Skeletal muscle tissue (tissue), 4 donors: Measurements from ENCODE around the gene RAI1. TPM values are rescaled to one million over a fixed set of nuclear protein-coding genes. Genes with fewer than 3 reads are reported as not detected.
A peak's percentile ranks its signal among the peaks of the same experiment; 100 is the strongest.
"Not testable (repeated sequence)": the region's sequence is repeated elsewhere in the genome, so short reads cannot be mapped to it uniquely, and the experiment has no call there.

Experiments
- H3K27ac ChIP-seq: one replicate; pipeline ENCODE4 v1.7.0; 2013; ENCODE audit warnings: mild to moderate bottlenecking, low read depth, low read length, inconsistent platforms
- H3K27me3 ChIP-seq, 3 donors: one replicate each; pipeline ENCODE4 v1.7.0; 2013; ENCODE audit warnings: low read length in 3 of 3; ENCODE audit not compliant: control insufficient read depth in 3 of 3, insufficient read depth in 3 of 3
- H3K36me3 ChIP-seq, 3 donors: one replicate each; pipeline ENCODE4 v1.7.0; 2013; ENCODE audit warnings: low read length in 3 of 3; ENCODE audit not compliant: control insufficient read depth in 3 of 3, insufficient read depth in 3 of 3
- H3K4me1 ChIP-seq, 3 donors: one replicate each; pipeline ENCODE4 v1.7.0; 2013; ENCODE audit warnings: low read length in 3 of 3, mild to moderate bottlenecking in 3 of 3; ENCODE audit not compliant: control insufficient read depth in 3 of 3, insufficient read depth in 3 of 3
- H3K4me3 ChIP-seq, 3 donors: one replicate each; pipeline ENCODE4 v1.7.0; 2013; ENCODE audit warnings: low read length in 3 of 3
- H3K9ac ChIP-seq, 3 donors: one replicate each; pipeline ENCODE4 v1.7.0; 2013; ENCODE audit warnings: low read length in 3 of 3, mild to moderate bottlenecking in 3 of 3, moderate library complexity in 2 of 3, low read depth in 1 of 3
- H3K9me3 ChIP-seq, 3 donors: one replicate each; pipeline ENCODE4 v1.7.0; 2013; ENCODE audit warnings: low read length in 3 of 3; ENCODE audit not compliant: control insufficient read depth in 3 of 3
- total RNA-seq: library from RNA; depleted of rRNA; stranded (reverse); fragments of >200 nt; gene quantifications from one replicate; pipeline ENCODE4 v1.2.3, GENCODE V29; 2014
- donor health status: Osteomylitis.

Gene RAI1
- total RNA-seq, 1 donor from 2014 or later = 3.1 TPM

- Histone ChIP-seq H3K4me3 (no peak overlapping the region), H3K27ac (no peak overlapping the region), H3K27me3 (no peaks in the 10 kb centered on the region), H3K36me3 (no peaks in the 10 kb centered on the region), H3K9ac (no peak overlapping the region), H3K9me3 (no peaks in the 10 kb centered on the region), H3K4me1 (peaks cover 43 to 52% (median 51%) of the 10 kb centered on the region in 3 donors)
These were observed 8.1 kb downstream of the RAI1 start for GRCh38 chr17:17689312-17689711.

DNA sequence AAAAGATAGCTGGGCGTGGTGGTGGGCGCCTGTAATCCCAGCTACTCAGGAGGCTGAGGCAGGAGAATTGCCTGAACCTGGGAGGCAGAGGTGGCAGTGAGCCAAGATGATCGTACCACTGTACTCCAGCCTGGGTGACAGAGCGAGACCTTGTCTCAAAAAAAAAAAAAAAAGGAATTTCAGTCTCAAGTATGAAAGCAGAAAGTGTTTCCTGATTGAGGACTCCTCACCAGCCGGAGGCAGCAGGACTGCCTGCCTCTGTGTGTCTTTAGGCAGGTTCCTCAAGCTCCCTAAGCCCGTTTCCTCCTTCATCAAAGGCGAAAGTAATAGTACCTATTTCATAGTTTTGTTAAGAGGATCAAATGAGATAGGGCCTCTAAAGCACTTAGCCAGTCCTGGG is 9.0 kb downstream of the RAI1 start:
- H3K27me3 ChIP-seq, H3K9me3 ChIP-seq, H3K36me3 ChIP-seq, H3K9ac ChIP-seq, H3K27ac ChIP-seq, H3K4me3 ChIP-seq: not testable (repeated sequence)
- H3K4me1 ChIP-seq = peaks cover 43 to 52% (median 50%) of the 10 kb centered on the region in 3 donors

DNA sequence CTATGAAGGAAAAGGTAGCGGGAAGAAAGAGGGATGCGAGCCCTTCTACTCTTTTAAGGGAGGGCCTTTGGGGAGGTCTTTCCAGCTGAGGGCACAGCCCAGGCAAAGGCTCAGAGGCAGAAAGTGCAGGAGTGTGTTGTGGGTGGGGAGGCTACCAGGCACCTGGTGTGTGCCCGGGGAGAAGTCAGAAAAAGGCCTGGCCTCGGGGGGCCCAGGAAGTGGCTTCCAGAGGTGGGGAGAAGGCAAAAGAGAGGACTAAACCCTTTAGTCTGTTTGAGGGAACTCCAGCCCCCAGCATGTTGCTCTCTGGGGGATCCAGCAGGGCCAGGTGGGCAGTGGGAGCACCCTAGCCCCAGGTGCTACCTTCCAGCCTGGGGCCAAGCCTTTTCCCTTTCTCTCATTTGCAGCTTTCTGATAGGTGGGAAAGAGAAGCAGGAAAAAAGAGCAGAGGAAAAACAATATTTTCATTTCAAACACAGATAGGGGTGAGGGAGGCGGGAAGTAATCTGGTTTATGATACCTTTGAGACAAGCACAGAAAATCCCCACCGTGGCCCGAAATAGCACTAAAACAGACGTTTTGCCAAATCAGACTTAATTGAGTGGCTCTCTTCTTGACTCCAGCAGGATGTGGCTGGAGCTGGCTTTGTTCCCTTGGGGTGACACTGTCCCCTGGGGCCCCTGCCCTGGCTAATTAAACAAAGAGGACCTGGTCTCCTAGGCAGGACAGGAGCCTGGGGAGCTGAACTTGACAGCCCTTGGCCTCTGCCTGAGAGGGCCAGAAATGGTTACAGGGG is 10.4 kb downstream of the RAI1 start:
- Histone ChIP-seq H3K27me3 (no peaks in the 10 kb centered on the region), H3K9ac (peak overlapping the region in 2 of 3 donors; percentile 38 to 45), H3K9me3 (no peaks in the 10 kb centered on the region), H3K4me3 (no peak overlapping the region), H3K4me1 (peaks cover 48 to 54% (median 52%) of the 10 kb centered on the region in 3 donors), H3K27ac (peak overlapping the region; percentile 12), H3K36me3 (no peaks in the 10 kb centered on the region)

DNA sequence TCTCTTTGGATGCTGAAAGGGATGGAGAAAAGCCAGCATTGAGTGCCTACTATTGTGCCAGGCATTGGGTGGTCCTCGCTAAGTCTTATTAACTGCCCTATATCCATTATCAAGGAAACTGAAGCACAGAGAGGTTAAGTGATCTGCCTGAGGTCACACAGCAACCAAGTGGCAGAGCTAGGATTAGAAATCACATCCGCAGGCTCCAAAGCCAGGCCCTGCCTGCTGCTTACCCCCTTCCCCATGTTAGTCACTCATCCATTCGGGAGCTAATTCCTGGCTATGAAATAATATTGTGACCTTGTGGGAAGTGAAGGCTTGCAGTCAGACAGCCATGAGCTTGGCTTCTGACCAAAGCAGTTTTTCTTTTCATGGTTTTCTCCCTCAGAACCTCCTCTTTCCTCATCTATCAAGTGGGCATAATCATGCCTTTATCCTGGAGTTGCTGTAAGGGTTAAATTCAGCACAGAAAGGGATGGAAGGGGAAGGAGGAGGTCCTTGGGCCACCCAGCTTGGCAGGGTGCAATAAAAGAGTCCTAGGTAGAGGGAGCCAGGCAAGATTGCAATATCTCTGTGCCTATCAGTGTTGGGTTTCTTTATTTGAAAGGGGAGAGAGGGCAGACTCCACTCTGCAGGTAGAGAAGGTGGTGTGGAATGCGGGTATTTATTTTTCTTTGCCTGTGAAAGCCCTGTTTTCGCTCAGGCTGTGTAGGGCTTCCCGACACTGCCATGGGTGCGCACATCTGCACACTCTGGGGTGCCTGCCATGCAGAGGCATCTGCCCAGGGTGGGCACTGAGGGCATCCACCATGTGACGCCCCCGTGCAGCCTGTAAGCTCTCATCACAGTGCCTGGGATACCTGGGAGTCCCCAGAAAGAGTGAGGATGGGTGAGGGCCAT is 11.3 kb downstream of the RAI1 start:
- peak overlapping the region; percentile 94 for H3K27ac ChIP-seq
- no peak overlapping the region for H3K4me3 ChIP-seq
- no peaks in the 10 kb centered on the region for H3K27me3 ChIP-seq
- no peaks in the 10 kb centered on the region for H3K36me3 ChIP-seq
- peaks cover 57 to 62% (median 60%) of the 10 kb centered on the region in 3 donors for H3K4me1 ChIP-seq
- H3K9ac ChIP-seq = peak overlapping the region in 1 of 3 donors; percentile 45
- H3K9me3 ChIP-seq = no peaks in the 10 kb centered on the region

GRCh38 chr17:17693253-17694168 is 12.3 kb downstream of the RAI1 start:
- peak overlapping the region; percentile 67 to 82 (median 72) for H3K4me3 ChIP-seq
- no peaks in the 10 kb centered on the region for H3K27me3 ChIP-seq
- H3K4me1 ChIP-seq = peaks cover 67 to 70% (median 70%) of the 10 kb centered on the region in 3 donors
- no peaks in the 10 kb centered on the region for H3K36me3 ChIP-seq
- peak overlapping the region; percentile 75 to 92 (median 77) for H3K9ac ChIP-seq
- H3K27ac ChIP-seq = peak overlapping the region; percentile 94
- no peaks in the 10 kb centered on the region for H3K9me3 ChIP-seq

DNA sequence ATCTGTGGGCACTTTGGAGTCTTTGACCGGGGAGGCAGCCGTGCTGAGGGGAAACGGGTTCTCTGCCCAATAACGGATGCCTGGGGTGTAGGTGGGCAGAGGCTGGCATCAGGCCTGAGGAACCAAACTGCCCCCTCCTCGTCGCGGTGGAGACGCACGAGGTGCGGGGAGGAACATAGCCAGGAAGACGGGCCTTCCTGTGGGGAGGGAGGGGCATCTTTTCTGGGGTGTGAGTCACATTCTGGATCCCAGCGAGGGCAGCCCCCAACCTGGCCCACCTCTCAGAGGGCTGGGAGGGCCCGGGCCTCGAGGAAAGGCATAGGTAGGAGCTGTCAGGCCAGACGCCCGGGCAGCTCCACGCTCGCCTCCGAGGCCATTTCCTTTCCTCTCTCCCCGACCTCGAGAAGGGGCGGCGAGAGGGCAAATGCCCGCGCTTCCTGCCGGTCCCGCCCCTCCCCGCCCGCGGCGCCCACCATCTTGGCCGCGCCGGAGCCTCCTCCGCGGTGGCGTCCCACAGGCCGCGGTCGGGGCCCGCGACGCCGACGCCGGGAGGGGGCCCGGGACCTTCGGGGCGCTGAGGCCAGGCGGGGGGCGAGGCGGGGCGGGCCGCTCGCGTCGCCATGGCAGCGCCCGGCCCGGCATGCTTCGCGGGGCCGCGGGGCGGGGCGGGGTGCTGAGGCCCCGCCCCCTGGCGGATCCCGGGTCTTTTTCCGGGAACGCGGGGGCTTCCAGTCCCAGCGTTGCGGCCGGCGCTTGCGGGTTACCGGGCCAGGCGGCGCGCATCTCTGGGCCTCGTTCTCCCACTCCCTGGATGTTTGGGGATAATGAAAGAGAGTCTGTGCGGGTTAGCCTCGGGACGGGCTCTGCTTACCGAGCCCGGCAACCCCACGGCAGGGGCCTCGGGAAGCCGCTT is 13.2 kb downstream of the RAI1 start:
- Histone ChIP-seq H3K9ac (peak overlapping the region; percentile 92 to 95 (median 95)), H3K36me3 (no peaks in the 10 kb centered on the region), H3K27me3 (no peaks in the 10 kb centered on the region), H3K4me3 (peak overlapping the region; percentile 82 to 88 (median 83)), H3K9me3 (no peaks in the 10 kb centered on the region), H3K27ac (peak overlapping the region; percentile 94), H3K4me1 (peaks cover 76 to 80% (median 79%) of the 10 kb centered on the region in 3 donors)

GRCh38 chr17:17696085-17696484 is 14.8 kb downstream of the RAI1 start:
- peaks cover 79 to 89% (median 88%) of the 10 kb centered on the region in 3 donors for H3K4me1 ChIP-seq
- H3K9ac ChIP-seq = peak overlapping the region; percentile 35 to 95 (median 92)

GRCh38 chr17:17696882-17697633 is 15.8 kb downstream of the RAI1 start:
- Histone ChIP-seq H3K4me3 (peak overlapping the region in 1 of 3 donors; percentile 41), H3K9ac (peak overlapping the region; percentile 7 to 76 (median 18)), H3K27me3 (no peaks in the 10 kb centered on the region), H3K4me1 (peaks cover 75 to 89% (median 84%) of the 10 kb centered on the region in 3 donors), H3K36me3 (peaks cover 0 to 2% (median 0%) of the 10 kb centered on the region in 3 donors), H3K27ac (peak overlapping the region; percentile 48), H3K9me3 (no peaks in the 10 kb centered on the region)

More at GRCh38 chr17:17696085-17696484, 14.8 kb downstream of the RAI1 start:
- H3K36me3 ChIP-seq = no peaks in the 10 kb centered on the region
- no peaks in the 10 kb centered on the region for H3K27me3 ChIP-seq
- H3K9me3 ChIP-seq = no peaks in the 10 kb centered on the region
- H3K4me3 ChIP-seq = no peak overlapping the region
- peak overlapping the region; percentile 94 for H3K27ac ChIP-seq
